Ectodermal cell (in vitro differentiated cells): ENCODE measurements around the gene CEP83. TPM values are rescaled to one million over a fixed set of nuclear protein-coding genes. Genes with fewer than 3 reads are reported as not detected.

Experiments used
- H3K27ac ChIP-seq: 2 replicates; pipeline ENCODE4 v1.7.0; 2013; ENCODE audit warnings: mild to moderate bottlenecking, low read depth, low read length; ENCODE audit not compliant: insufficient read depth, poor library complexity, severe bottlenecking
- H3K27me3 ChIP-seq: 2 replicates; pipeline ENCODE4 v1.7.0; 2013; ENCODE audit warnings: mild to moderate bottlenecking, low read length; ENCODE audit not compliant: insufficient read depth, control insufficient read depth, poor library complexity, severe bottlenecking
- H3K36me3 ChIP-seq: one replicate; pipeline ENCODE4 v1.7.0; 2013; ENCODE audit warnings: low read length; ENCODE audit not compliant: control insufficient read depth, insufficient read depth
- H3K4me1 ChIP-seq: one replicate; pipeline ENCODE4 v1.7.0; 2013; ENCODE audit warnings: low read length; ENCODE audit not compliant: control insufficient read depth, insufficient read depth
- H3K4me3 ChIP-seq: 2 replicates; pipeline ENCODE4 v1.7.0; 2013; ENCODE audit warnings: low read depth, low read length, control low read depth; ENCODE audit not compliant: insufficient read depth
- H3K9me3 ChIP-seq: 2 replicates; pipeline ENCODE4 v1.7.0; 2013; ENCODE audit warnings: mild to moderate bottlenecking, low read length, moderate library complexity; ENCODE audit not compliant: control insufficient read depth
- WGBS, 2 experiments: methylation state at CpG; one replicate each; pipeline ENCODE4 v1.1.7; 2013; ENCODE audit warnings: missing lambda C conversion rate in 2 of 2; 5-methylcytosine and 5-hydroxymethylcytosine counted together
- polyA plus RNA-seq, 4 experiments: library from polyadenylated mRNA; stranded (reverse); fragments of 50-300 nt; gene quantifications; one replicate each; pipeline ENCODE4 v1.2.3, GENCODE V29; 2013

Gene CEP83, protein sequence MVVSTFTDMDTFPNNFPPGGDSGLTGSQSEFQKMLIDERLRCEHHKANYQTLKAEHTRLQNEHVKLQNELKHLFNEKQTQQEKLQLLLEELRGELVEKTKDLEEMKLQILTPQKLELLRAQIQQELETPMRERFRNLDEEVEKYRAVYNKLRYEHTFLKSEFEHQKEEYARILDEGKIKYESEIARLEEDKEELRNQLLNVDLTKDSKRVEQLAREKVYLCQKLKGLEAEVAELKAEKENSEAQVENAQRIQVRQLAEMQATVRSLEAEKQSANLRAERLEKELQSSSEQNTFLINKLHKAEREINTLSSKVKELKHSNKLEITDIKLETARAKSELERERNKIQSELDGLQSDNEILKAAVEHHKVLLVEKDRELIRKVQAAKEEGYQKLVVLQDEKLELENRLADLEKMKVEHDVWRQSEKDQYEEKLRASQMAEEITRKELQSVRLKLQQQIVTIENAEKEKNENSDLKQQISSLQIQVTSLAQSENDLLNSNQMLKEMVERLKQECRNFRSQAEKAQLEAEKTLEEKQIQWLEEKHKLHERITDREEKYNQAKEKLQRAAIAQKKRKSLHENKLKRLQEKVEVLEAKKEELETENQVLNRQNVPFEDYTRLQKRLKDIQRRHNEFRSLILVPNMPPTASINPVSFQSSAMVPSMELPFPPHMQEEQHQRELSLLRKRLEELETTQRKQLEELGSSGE
- polyA plus RNA-seq (2013, experiment 1 of 4), result 37.1 TPM
- 34.6 TPM for polyA plus RNA-seq (2013, experiment 2 of 4)
- 27.0 TPM for polyA plus RNA-seq (2013, experiment 3 of 4)
- polyA plus RNA-seq (2013, experiment 4 of 4), result 31.2 TPM

DNA sequence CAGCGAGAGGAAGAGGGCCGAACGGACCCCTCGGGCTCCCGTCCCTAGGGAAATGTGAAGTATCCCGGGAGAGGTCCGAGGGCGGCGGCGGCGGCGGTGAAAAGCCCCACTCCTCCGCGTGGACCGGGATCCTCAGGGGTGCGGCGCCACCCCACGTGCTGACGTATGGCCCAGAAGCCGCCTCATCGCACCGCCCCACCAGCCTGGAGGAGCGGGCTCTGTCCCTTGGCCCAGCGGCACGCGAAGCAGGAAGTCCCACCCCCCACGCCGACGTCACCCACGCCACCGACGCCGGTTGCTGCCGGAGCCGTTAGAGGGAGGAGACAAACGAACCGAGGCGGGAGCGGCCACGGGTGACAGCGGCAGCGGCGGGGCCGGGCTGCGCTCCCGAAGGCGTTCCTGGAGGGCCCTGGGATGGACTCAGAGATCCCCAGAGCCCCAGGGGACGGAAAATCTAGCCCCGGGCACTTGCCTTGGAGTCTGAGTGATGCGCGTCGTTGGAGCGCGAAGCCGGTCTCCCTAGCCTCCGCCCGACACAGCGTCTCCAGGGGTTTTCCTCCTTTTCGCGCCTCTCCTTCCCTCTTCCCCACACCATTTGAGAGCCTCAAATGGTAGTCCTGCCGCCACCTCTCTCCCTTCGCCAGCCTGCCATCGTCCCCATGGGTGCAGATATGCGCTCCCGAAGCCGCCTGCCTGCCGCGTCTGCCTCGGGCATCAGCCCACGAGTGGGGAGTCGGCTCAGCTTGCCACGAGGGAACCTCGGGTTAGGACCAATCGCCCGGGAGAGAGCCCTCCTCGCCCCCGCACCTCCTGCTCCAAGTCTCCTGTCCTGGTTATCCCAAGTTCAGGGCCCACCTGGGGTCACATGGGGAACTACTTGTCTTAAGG is at the start of gene CEP83:
Gene CEP83, minus strand, starts transcription at position 140 of the 888 bp plus-strand sequence. CDS start 47,377 bp downstream, outside the sequence.
- Histone ChIP-seq H3K36me3 (no peaks in the 10 kb centered on the region), H3K27ac (peak within 1 kb of the TSS; percentile 20), H3K27me3 (no peaks in the 10 kb centered on the region), H3K4me3 (peak within 1 kb of the TSS; percentile 69), H3K9me3 (no peaks in the 10 kb centered on the region), H3K4me1 (no peaks in the 10 kb centered on the region)
- 1% methylated on average over 77 of the region's 77 CpGs for WGBS, 2 experiments

DNA sequence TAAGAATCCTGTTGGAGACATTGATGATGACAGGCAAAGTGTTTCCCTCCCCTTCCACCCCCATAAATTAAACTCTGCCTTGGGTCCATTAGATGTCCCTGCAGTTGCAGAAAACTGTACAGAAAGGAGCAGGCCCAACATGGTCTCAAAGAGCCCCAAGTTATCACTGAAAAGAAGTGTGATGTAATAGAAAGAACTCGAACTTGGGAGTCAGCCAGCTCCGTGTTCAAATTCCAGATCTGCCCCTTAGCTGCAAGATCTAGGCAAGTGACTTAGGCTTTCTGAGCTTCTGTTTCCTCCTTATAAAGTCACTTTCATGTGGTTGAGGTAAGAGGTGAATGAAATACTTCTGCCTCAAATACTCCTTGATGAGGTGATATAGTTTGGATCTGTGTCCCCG is 49.6 kb upstream of the CEP83 start:
- H3K36me3 ChIP-seq, result no peaks in the 10 kb centered on the region
- no peak overlapping the region for H3K4me3 ChIP-seq
- no peaks in the 10 kb centered on the region for H3K9me3 ChIP-seq
- WGBS, 2 experiments, result 93 to 99% methylated on average over 3 of the region's 3 CpGs
- no peaks in the 10 kb centered on the region for H3K4me1 ChIP-seq
- H3K27me3 ChIP-seq, result no peaks in the 10 kb centered on the region
- no peak overlapping the region for H3K27ac ChIP-seq

DNA sequence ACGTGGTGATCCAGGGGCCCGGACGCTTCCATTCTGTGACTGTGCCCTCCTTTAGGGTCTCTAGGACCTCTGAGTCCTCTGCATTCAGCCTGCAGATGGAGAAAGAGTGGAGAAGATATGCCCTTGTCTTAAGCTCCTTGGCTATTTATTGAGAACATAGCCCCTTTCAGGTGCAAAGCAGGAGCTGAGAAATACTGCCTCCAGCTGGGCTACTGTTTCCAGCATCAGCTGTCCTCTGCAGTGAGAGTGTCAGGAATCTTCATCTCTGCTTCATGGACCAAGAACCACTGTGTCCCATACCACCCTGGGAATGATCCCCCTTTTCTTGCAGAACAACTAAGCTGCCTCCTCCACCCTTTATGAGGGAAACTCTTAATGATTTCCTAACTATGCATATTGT is 47.8 kb upstream of the CEP83 start:
- Histone ChIP-seq H3K27me3 (no peaks in the 10 kb centered on the region), H3K4me1 (no peaks in the 10 kb centered on the region), H3K9me3 (no peaks in the 10 kb centered on the region), H3K36me3 (no peaks in the 10 kb centered on the region), H3K4me3 (no peak overlapping the region), H3K27ac (no peak overlapping the region)
- WGBS, 2 experiments, result 92 to 94% methylated on average over 3 of the region's 3 CpGs

DNA sequence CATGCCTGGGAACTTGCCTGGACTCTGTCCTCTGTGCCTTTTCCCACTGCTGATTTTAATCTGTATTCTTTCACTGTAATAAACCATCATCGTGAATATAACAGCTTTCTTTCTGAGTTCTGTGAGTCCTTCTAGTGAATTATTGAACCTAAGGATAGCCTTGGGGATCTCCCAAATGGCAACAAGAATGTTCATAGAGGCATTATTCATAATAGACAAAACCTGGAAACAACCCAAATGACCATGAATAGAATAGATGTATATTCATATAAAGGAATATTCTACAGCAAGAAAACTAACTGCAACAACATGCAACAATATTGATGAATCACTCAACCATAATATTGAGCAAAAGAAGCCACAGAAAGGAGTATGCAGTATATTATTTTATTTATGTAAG is 44.7 kb upstream of the CEP83 start:
- Histone ChIP-seq H3K27me3 (no peaks in the 10 kb centered on the region), H3K4me3 (no peak overlapping the region)

DNA sequence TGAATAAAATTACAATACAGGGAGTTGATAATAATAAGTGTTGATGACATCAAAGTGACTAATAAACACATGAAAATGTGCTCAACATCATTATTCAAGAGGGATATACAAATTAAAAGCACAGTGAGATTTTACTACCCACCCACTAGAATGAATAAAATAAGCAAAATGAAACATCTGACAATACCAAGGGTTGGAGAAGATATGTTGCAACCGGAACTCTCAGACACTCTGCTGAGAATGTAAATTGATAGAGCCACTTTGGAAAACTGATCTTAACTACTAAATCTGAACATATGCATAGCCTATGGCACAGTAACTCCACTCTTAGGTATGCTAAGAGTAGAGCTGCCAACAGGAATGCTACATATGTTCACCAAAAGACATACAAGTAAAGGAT is 44.0 kb upstream of the CEP83 start:
- Histone ChIP-seq H3K27ac (no peak overlapping the region), H3K4me3 (no peak overlapping the region)
- 7% methylated on average over 1 of the region's 1 CpG; no CpG with 5 or more reads in 1 of the 2 experiments for WGBS, 2 experiments

More for the DNA sequence above, 44.7 kb upstream of the CEP83 start:
- WGBS, 2 experiments, result 90 to 100% methylated on average over 1 of the region's 1 CpG
- Histone ChIP-seq H3K9me3 (no peaks in the 10 kb centered on the region), H3K36me3 (no peaks in the 10 kb centered on the region), H3K4me1 (no peaks in the 10 kb centered on the region), H3K27ac (no peak overlapping the region)

DNA sequence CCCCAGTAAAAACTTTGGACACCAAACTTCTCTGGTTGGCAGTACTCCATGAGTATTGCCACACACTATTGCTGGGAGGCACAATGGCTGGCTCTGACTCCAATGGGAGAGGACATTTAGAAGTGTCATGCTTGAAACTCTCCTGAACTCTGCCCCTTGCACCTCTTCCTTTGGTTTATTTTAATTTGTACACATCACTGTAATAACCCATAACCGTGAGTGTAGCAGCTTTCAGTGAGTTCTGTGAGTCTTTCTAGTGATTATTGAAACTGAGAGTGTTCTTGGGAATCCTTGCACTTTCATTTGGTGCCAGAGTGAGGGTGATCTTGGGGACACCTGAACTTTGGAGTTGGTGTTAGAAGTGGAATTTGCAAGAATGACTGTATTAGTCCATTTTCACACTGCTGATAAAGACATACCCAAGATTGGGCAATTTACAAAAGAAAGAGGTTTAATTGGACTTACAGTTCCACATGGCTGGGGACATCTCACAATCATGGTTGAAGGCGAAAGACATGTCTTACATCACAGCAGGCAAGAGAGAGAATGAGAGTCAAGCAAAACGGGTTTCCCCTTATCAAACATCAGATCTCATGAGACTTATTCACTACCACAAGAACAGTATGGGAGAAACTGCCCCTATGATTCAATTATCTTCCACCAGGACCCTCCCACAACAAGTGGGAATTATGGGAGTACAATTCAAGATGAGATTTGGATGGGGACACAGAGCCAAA is 41.3 kb upstream of the CEP83 start:
- Histone ChIP-seq H3K27me3 (no peaks in the 10 kb centered on the region), H3K4me1 (no peaks in the 10 kb centered on the region), H3K36me3 (no peaks in the 10 kb centered on the region), H3K9me3 (no peaks in the 10 kb centered on the region), H3K27ac (no peak overlapping the region), H3K4me3 (no peak overlapping the region)
- WGBS, 2 experiments, result 74% methylated on average over 3 of the region's 3 CpGs

More for the DNA sequence above, 44.0 kb upstream of the CEP83 start:
- no peaks in the 10 kb centered on the region for H3K4me1 ChIP-seq
- H3K36me3 ChIP-seq, result no peaks in the 10 kb centered on the region
- H3K27me3 ChIP-seq, result no peaks in the 10 kb centered on the region
- H3K9me3 ChIP-seq, result no peaks in the 10 kb centered on the region

DNA sequence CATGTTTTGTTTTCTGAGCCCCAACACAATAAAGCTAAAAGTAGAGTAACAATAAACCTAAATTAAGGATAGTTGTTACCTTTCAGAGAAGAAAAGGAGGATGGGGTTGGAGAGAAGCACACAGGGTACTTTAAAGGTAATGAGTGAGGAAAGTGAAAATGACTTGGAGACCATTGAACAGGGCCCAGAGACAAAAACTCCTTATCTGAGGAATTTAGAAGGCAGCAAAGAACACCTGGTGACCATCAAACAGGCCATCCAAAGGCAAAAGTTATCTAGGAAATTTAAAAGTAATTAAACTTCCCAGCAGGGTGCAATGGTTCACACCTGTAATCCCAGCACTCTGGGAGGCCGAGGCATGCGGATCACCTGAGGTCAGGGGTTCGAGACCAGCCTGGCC is 39.0 kb upstream of the CEP83 start:
- no peaks in the 10 kb centered on the region for H3K4me1 ChIP-seq
- WGBS, 2 experiments, result 92 to 96% methylated on average over 3 of the region's 3 CpGs
- H3K27ac ChIP-seq, result no peak overlapping the region
- H3K27me3 ChIP-seq, result no peaks in the 10 kb centered on the region
- no peaks in the 10 kb centered on the region for H3K9me3 ChIP-seq
- no peak overlapping the region for H3K4me3 ChIP-seq
- H3K36me3 ChIP-seq, result no peaks in the 10 kb centered on the region

DNA sequence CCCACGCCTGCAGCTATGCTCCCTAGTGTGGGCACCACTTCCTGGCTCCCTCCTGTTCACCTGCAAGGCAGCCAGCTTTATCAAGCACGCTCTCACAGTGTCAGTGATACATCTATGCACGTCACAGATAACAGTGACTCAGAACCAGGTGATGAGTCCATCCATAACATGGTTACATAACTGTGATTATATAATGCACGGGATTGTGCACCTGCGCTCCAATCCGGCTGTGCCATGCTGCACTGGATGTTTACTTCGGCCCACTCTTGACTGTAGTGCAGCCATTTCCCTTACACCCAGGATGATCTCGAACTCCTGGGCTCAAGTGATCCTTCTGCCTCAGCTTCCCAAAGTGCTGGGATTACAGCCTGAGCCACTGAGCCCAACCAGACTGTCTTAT is 38.4 kb upstream of the CEP83 start:
- 91 to 92% methylated on average over 8 of the region's 8 CpGs for WGBS, 2 experiments

DNA sequence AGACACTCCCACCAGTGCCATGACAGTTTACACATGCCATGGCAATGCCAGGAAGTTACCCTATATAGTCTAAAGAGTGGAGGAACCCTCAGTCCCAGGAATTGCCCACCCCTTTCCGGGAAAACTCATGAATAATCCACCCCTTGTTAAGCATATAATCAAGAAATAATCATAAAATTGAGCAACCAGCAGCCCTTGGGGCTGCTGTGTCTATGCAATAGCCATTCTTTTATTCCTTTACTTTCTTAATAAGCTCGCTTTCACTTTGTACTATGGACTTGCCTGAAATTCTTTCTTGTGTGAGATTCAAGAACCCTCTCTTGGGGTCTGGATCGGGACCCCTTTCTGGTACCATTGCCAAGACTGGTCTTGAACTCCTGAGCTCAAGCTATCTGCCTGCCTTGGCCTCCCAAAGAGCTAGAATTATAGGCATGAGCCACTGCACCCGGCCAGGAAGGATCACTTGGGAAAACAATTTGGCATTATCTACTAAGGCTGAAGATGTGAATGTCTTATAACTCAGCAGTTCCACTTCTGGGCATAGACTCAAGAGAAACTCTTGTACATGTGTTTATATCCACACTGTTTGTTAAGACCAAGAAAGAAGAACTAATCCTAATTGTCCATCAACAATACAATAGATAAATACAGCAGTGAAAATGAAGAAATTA is 35.9 kb upstream of the CEP83 start:
- H3K27ac ChIP-seq, result no peak overlapping the region
- no peaks in the 10 kb centered on the region for H3K4me1 ChIP-seq
- WGBS, 2 experiments, result 91 to 92% methylated on average over 4 of the region's 4 CpGs
- H3K9me3 ChIP-seq, result no peaks in the 10 kb centered on the region
- no peaks in the 10 kb centered on the region for H3K36me3 ChIP-seq
- H3K4me3 ChIP-seq, result no peak overlapping the region
- H3K27me3 ChIP-seq, result no peaks in the 10 kb centered on the region

More for the DNA sequence above, 38.4 kb upstream of the CEP83 start:
- Histone ChIP-seq H3K36me3 (no peaks in the 10 kb centered on the region), H3K27ac (no peak overlapping the region), H3K4me3 (no peak overlapping the region), H3K27me3 (no peaks in the 10 kb centered on the region), H3K4me1 (no peaks in the 10 kb centered on the region), H3K9me3 (no peaks in the 10 kb centered on the region)
